ENCODE measurements around the gene ERN1. TPM values are rescaled to one million over a fixed set of nuclear protein-coding genes. Genes with fewer than 3 reads are reported as not detected.

The ERN1 gene
- total RNA-seq, 4 donors from 2014 or later, result 14.6 to 54.4 (median 30.4) TPM

- no peak for TF ChIP-seq CTCF (IDR thresholded peaks at IDR 0.05)
- no peak for DNase-seq (ENCODE audit: low spot score)
- ATAC-seq (ENCODE audit: low FRiP score), result no peak
Observed at GRCh38 chr17:64120159-64120810, 9.7 kb downstream of the ERN1 start.

GRCh38 chr17:64117981-64118979 lies 11.7 kb downstream of the ERN1 start:
- TF ChIP-seq CTCF (IDR thresholded peaks at IDR 0.05), result no peak
- ATAC-seq (ENCODE audit: low FRiP score) (peak; percentile 52), DNase-seq (ENCODE audit: low spot score) (no peak)

- peak; percentile 65 for ATAC-seq (ENCODE audit: low FRiP score)
- DNase-seq (ENCODE audit: low spot score), result no peak
- TF ChIP-seq CTCF (IDR thresholded peaks at IDR 0.05), result no peak
Observed at GRCh38 chr17:64115822-64116534, 14.0 kb downstream of the ERN1 start.

GRCh38 chr17:64115043-64115698 lies 14.8 kb downstream of the ERN1 start:
- ATAC-seq (ENCODE audit: low FRiP score), result peak; percentile 58
- no peak for TF ChIP-seq CTCF (IDR thresholded peaks at IDR 0.05)
- DNase-seq (ENCODE audit: low spot score), result no peak

GRCh38 chr17:64113006-64113405 lies 16.9 kb downstream of the ERN1 start:
- TF ChIP-seq CTCF (IDR thresholded peaks at IDR 0.05), result no peak
- ATAC-seq (ENCODE audit: low FRiP score) (no peak), DNase-seq (ENCODE audit: low spot score) (no peak)

GRCh38 chr17:64111831-64112230 lies 18.1 kb downstream of the ERN1 start:
- TF ChIP-seq CTCF (IDR thresholded peaks at IDR 0.05), result no peak
- DNase-seq (ENCODE audit: low spot score) (no peak), ATAC-seq (ENCODE audit: low FRiP score) (no peak)

Measured in omental fat pad (tissue), 4 donors.